Hematopoietic multipotent progenitor cell treated with erythropoietin and hydrocortisone succinate and interleukin-3 and kit ligand, for 15 days (in vitro differentiated cells): Measurements from ENCODE around the gene HIC2.
"Not testable (repeated sequence)": the region's sequence is repeated elsewhere in the genome, so short reads cannot be mapped to it uniquely, and the experiment has no call there.

Experiments used
- DNase-seq: peaks from one replicate; pipeline ENCODE4 v3.0.0-alpha.2; 2015; ENCODE audit warnings: low spot score

The HIC2 gene

DNA sequence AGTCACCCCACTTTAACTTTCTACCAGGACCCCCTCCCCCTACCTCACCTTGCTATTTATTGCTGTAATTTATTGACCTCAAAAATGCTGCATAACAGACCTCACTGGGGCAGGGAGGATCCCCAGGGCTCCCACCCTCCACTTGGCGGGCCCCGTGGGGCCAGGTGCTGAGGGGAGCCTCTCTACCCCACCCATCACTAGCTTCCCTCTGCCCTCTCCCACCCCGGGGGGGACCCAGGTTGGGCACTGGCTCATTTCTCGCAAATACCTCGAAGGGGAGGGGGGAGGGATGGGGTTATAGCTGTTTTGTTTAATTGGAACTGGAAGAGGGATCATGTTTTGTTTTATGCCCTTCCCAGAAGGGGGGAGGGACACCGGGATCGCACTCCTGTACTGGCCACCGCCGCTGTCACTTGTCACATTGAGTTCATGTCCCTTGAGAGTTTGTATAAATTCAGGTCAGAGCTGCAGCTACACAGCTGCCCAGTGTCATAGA, 33.7 kb downstream of the HIC2 start:
- DNase-seq: no peak

DNA sequence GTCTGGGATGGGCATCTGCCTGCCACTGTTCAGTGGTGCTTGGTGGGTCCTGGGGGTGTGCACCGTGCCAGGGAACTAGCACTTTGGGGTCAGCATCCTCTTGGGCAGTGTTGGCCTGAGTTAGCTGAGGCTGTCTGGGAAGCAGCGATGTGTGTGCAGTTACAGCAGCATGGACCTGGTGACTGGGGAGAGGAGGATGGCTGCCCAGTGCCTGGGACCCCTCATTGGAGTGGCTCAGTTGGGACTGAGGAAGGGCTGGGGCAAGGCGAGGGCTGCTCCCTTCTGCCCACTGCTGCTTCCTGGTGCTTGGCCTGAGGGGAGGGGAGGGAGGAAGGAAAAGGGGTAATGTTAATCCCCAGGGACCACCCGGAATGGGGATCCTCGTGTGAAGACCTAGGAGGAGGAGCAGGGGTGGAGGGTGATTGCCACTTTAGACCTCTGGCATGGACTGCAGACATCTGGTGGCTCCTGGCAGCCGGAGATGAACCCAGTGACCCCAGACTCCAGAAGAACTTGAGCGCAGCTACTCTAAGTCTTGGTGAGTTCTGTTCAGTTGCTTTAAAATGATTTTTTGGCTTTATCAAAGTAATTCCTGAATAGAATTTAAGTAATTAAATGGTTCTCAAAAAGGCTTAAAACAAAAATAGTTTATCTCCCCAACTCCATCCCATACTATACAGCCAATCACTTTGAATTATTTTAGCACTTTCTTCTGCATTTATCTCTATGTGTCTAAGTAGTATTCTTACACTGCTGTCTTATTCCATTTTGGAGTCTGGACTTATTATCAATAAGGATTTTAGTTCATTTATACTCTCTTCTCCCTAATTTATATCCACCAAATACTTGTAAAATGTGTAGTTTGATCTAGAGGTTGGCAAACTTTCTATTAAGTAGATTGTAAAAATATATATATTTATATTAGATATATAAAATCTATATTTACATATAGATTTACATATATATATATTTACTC, 34.7 kb downstream of the HIC2 start:
- no peak for DNase-seq

DNA sequence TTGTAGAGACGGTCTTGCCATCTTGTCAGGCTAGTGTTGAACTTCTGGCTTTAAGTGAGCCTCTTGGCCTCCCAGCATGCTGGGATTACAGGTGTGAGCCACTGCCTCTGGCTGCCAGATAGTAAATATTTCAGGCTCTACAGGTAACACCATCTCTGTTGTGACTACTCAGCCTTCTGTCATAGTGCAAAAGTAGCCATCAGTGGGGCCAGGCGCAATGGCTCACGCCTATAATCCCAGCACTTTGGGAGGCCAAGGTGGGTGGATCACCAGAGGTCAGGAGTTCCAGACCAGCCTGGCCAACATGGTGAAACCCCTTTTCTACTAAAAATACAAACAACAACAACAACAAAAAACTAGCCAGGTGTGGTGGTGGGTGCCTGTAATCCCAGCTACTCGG, 35.5 kb downstream of the HIC2 start:
- DNase-seq: not testable (repeated sequence)

- DNase-seq: not testable (repeated sequence)
Observed at GRCh38 chr22:21454998-21455333, 37.8 kb downstream of the HIC2 start.

GRCh38 chr22:21455334-21456089, 38.3 kb downstream of the HIC2 start:
- no peak for DNase-seq

- no peak for DNase-seq
Observed at GRCh38 chr22:21457023-21457787, 40.0 kb downstream of the HIC2 start.

DNA sequence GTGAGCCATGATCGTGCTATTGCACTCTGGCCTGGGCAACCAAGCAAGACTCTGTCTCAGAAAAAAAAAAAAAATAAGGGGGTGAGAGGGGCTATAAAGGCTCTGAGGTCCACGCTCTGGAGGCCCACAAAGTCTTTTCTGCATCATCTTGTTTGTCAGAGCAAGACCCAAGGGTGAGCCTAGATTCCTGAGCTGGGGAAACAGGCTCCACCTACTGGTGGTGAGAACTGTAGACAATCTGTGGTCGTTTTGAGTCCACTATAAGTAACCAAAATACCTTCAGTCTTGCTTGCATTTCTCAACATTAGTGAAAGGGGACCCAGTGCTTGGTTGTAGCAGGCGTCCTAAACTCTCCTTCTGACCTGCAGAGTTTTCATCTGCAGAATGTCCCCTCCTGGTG, 45.5 kb downstream of the HIC2 start:
- not testable (repeated sequence) for DNase-seq

DNA sequence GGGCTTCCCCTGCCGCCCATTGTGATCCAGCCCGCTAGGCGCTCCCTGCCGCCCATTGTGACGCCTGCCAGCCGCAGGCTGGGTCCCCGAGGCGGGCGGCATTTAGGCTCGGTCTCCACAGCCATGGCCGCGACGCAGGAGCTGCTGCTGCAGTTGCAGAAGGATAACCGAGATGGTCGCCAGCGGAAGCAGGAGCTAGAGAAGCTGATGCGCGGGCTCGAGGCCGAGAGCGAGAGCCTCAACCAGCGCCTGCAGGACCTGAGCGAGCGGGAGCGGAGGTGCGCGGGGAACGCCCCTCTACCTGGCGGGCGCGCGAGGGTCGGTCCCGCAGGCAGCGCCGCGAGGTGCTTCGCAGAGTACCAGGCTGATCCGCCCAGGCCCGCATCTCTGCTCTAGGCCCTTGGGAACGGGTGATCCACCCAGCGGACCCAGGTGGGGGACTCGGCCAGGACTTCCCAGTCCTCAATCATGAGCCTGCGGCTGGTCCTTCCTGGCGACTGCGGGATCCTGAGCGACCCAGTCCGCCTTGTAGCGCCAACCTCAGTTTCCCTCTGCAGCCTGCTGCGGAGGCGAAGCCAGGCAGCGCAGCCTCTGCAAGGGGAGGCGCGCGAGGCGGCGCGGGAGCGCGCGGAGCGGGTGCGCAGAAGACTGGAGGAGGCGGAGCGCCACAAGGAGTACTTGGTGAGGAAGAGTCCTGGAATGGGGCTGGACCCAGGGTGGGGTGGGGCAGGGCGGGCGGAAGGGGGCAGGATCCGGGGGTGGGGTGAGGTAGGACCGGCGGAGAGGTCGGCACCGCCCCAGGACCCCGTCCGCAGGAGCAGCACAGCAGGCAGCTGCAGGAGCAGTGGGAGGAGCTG, 50.4 kb downstream of the HIC2 start, which contains the start of gene TMEM191C:
TSS of gene TMEM191C (plus strand) at position 51 of the 857 bp plus-strand sequence. CDS start at position 124, 73 bp downstream.
- DNase-seq: not testable (repeated sequence)

DNA sequence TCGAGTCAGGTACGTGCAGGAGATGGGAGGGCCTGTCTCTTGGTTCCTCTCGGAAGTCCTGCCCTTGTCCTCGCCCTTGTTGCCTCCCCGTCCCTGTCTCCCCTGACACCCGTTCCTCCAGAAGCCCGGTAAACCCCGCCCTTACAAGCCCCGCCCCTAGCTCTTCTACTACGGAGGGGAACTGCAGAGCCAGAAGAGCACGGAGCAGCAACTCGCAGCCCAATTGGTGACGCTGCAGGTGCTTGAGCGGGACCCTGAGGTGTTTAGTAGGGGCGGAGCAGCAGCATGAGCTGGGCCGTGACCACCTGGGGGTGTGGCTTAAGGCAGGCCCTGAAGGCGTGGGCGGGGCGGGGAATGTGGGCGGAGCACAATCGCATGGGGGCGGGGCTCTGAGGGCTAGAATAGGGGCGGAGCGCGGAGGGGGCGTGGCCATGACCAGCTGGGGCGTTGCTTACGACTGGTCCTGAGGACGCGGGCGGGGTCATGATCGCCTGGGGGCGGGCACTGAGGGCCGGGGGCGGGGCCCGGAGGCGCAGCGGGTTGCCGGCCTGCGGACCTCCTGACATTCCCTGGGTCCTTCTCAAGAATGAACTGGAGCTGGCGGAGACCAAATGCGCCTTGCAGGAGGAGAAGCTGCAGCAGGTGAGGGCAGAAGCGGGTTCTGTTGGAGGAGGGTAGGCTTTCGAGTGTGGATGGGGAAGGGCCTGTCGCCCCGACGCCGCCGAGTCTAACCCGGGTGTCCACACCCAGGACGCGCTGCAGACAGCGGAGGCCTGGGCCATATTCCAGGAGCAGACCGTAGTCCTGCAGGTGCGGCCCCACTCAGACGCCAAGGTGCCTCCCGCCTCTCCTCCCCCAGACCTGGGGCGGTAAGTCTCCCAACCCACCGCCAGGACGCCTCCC, 51.3 kb downstream of the HIC2 start:
- DNase-seq: peak; percentile 73

DNA sequence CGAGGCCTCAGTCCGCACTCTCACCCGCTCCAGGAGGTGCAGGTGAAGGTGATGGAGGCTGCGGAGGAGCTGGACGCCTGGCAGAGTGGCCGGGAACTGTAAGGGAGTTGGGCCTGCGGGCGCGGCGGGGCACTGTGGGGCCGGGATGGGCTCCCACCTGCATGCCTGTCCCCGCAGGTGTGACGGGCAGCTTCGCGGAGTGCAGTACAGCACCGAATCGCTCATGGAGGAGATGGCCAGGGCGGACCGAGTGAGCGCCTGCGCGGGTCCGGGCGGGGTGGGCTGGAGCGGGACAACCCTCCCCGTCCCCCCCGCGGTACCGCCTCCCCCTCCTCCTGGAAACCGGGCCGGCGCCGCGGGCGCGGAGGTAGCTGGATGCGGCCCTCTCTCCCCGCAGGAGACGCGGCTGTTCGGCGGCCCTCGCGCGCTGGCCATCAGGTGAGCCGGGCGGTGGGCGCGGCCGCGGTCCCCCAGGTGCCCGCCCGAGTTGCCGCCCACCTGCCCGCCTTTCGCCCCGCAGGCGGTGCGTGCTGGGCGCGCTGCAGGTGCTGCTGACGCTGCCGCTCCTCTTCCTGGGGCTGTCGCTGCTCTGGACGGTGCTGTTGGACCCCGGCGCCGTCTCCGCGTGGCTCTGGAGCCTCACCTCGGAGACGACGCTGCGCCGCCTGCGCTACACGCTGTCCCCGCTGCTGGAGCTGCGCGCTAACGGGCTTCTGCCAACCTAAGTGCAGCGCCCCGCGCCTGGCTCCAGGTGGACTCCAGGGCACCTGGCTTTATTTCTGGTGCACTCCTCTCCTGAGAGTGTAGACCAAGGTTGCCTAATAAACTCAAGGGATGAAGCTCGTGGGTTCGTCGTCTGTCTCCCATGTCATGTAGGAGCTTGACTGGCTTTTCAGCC, 52.2 kb downstream of the HIC2 start:
- not testable (repeated sequence) for DNase-seq

GRCh38 chr22:21472984-21473383, 55.8 kb downstream of the HIC2 start:
- not testable (repeated sequence) for DNase-seq

- not testable (repeated sequence) for DNase-seq
Observed at GRCh38 chr22:21473664-21474063, 56.5 kb downstream of the HIC2 start.

- not testable (repeated sequence) for DNase-seq
Observed at GRCh38 chr22:21484039-21484438, 66.9 kb downstream of the HIC2 start.

DNA sequence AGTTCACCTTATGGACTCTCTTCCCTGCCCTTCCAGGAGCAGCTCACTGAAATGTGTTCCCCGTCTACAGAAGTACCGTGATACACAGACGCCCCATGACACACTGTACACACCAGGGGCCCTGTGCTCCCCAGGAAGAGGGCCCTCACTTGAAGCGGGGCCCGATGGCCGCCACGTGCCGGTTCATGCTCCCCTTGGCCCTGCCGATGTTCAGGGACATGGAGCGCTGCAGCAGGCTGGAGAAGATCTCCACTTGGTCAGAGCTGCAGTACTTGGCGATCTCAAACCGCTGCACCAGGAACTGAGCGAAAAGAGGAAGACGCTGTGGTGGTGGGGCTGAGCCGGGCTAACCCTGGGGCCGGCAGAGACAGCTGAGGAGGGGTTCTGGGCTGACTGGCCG, 70.6 kb downstream of the HIC2 start:
- not testable (repeated sequence) for DNase-seq

GRCh38 chr22:21489149-21489680, 72.0 kb downstream of the HIC2 start:
- DNase-seq: not testable (repeated sequence)

GRCh38 chr22:21490556-21490955, 73.4 kb downstream of the HIC2 start:
- DNase-seq: not testable (repeated sequence)

DNA sequence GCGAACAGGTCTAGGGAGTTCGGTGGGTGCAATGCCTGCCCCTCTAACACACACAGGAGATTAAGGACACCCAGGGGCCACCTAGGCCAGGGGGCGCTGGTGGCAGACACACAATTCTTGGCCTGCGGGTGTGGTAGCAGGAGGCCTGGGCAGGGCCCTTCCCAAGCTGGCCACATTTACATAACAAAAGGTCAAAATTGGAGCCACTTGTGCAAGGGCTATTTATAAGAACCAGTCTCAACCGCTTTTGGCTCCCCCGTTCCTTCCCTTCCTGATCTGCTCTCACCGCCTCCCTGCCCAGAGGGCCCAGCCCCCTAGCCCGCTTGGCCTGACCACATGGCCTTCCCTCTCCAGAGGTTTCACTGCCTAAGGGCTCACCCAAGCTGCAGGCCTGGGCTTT, 75.1 kb downstream of the HIC2 start:
- not testable (repeated sequence) for DNase-seq
